GM19240 (cell line): Measurements from ENCODE around the gene CREB5.
"Not testable (repeated sequence)": the region's sequence is repeated elsewhere in the genome, so short reads cannot be mapped to it uniquely, and the experiment has no call there.

Experiments
- DNase-seq: peaks from one replicate; pipeline ENCODE4 v3.0.0; 2011; ENCODE audit warnings: low spot score; ENCODE audit not compliant: insufficient read length

The CREB5 gene, protein sequence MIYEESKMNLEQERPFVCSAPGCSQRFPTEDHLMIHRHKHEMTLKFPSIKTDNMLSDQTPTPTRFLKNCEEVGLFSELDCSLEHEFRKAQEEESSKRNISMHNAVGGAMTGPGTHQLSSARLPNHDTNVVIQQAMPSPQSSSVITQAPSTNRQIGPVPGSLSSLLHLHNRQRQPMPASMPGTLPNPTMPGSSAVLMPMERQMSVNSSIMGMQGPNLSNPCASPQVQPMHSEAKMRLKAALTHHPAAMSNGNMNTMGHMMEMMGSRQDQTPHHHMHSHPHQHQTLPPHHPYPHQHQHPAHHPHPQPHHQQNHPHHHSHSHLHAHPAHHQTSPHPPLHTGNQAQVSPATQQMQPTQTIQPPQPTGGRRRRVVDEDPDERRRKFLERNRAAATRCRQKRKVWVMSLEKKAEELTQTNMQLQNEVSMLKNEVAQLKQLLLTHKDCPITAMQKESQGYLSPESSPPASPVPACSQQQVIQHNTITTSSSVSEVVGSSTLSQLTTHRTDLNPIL

DNA sequence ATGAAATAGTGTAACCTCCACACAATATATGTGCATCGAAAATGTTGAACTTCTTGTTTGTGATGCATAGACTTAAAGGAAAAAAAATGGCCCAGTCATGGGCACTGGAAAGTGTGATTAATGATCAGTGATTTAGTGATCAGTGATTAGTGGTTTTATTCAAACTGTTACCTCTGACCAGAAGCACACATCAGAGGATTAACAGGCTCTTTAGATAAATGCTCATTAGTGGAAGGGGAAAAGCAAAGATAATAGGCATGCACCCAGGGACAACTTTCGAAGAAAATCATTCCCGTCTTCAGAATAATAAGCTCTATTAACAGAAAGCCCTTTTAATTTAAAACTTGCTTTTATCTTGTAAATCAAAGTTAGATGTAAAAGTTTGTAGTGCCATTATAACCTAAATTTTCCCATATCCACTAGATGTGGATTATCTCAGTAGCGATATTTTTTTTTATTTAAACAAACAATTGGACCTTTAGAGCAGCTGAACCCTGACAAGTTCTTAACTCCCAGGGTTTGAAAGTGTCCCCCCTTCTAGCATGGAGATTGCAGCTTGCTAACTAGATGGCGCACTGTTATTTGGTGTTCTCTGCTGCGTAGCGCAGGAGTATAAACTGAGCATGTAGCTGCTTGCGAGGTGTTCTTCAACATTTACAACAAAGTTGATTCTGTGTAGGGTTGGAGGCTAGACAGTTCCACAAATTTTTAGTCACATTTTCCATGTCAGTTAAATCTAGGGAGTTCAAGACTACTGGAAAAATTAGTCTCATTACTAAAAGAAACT, at the start of gene CREB5:
Gene CREB5 (plus strand): TSS at position 643 of the 787 bp plus-strand sequence. CDS start 397 bp downstream, outside the sequence.
- no peak for DNase-seq

DNA sequence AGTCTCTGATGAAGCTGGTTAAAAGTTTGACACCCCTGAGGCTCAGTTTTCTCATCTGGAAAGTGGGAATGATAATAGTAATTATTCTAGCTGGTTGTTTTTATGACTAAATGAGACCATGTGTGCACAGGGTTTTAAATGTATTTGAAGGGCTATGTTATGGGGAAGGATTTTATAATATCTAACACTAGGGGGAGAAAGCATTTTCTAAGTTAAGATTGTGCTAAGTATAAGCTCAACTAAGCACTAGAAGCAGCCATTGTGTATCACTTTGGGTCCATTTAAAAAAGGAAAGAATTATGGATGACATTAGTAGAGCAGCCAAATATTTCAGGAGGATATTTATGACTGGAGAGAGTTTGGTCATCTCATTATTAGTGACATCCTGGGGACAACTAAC, 49.5 kb upstream of the CREB5 start:
- no peak for DNase-seq

- no peak for DNase-seq
Measured at GRCh38 chr7:28364082-28364481, 48.2 kb upstream of the CREB5 start.

DNA sequence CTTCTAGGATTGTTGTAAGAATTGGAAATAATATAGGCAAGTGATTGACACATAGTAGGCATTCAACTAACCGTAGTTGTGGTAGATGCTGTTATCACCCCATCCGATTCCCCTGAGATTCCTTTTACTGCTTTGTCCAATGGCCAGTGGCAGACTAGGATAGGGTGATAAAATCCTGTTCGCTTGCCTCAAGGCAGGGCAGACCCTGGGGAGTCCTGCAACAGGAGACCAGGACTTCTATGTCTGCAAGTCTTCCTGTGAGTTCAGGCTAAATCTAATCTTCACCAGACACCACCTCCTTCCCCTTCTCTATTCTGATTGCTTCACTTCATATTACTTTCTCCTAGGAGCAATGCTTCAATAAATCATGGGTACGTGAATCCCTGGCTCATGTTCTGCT, 42.8 kb upstream of the CREB5 start:
- DNase-seq: no peak

GRCh38 chr7:28371846-28372245, 40.5 kb upstream of the CREB5 start:
- DNase-seq: no peak

DNA sequence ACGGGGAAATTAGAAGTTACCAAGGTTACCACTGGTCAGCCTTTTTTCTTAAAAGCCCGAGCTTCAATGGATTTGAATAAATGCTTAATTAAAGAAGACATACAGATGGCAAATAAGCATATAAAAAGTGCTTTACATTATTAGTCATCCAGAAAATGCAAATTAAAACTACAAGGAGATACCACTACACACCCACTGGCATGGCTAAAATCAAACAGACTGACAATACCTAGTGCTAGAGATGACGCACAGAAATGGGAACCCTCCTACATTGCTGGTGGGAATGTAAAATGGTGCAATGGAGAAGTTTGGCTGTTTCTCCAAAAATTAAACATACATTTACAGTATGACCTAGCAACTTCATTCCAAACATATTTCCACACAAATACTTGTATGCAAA, 38.3 kb upstream of the CREB5 start:
- no peak for DNase-seq

- DNase-seq: no peak
Measured at GRCh38 chr7:28375729-28376128, 36.6 kb upstream of the CREB5 start.

DNA sequence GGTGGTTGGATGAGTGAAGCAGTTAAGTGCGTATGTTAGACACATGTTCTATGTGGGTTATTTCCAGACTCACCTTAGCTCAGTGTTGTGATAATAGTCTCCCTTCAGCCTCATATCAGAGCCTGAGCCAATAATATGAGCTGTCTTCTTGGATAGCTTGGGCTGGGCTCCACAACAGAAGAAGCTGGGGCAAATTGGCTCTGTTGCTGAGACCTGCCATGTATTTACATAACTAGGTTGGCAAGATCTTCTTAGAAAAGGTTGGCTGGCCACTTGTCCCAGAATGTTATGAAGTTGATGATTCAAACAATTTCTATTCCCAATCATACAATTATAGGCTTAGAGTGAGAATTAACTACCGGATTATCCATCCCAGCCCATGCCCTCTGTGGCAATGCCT, 35.7 kb upstream of the CREB5 start:
- DNase-seq: no peak

DNA sequence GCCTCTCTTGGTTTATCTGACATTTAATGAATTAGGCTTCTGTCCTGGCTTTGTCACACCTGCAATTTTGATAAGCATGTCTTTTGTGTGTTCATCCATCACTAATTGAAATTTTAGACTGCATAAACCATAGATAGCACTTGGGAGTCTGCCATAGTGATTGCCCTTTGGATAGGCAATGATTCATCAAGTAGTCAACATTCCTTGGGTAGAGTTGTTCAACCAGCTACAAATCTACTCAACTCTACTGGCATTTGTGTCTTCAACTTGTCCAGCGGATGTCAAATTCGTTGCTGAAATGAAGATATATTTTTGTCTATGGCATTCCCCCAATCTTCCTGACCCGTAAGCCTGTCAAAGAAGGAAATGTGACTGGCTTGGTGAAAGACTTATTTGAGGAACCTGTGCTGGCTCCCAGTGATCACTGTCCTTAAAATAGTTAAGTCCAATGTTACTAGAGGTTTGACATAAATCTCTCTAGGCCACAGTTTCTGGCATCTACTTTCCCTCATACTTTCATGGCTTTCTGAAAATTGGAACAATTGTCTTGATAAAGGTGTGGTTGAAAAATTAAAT, 33.7 kb upstream of the CREB5 start:
- no peak for DNase-seq

GRCh38 chr7:28381466-28381865, 30.9 kb upstream of the CREB5 start:
- DNase-seq: no peak

DNA sequence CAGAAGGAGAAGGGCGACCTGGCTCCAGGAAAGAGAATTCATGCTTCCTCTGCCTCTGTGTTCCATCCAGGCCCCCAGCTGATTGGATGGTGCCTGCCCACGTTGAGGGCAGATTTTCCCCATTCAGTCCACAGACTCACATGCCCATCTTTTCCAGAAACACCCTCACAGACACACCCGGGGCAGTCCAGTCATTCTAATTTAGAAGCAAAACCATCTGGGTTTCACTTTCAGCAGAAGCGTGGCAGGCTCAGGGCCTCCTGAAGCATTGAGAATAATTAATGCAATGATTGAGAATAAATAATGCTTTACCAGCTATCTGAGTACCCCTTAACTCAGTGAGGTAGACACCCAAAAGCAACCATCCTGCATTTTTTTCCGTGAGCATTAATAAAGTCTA, 30.2 kb upstream of the CREB5 start:
- DNase-seq: no peak

GRCh38 chr7:28383975-28384374, 28.3 kb upstream of the CREB5 start:
- no peak for DNase-seq

DNA sequence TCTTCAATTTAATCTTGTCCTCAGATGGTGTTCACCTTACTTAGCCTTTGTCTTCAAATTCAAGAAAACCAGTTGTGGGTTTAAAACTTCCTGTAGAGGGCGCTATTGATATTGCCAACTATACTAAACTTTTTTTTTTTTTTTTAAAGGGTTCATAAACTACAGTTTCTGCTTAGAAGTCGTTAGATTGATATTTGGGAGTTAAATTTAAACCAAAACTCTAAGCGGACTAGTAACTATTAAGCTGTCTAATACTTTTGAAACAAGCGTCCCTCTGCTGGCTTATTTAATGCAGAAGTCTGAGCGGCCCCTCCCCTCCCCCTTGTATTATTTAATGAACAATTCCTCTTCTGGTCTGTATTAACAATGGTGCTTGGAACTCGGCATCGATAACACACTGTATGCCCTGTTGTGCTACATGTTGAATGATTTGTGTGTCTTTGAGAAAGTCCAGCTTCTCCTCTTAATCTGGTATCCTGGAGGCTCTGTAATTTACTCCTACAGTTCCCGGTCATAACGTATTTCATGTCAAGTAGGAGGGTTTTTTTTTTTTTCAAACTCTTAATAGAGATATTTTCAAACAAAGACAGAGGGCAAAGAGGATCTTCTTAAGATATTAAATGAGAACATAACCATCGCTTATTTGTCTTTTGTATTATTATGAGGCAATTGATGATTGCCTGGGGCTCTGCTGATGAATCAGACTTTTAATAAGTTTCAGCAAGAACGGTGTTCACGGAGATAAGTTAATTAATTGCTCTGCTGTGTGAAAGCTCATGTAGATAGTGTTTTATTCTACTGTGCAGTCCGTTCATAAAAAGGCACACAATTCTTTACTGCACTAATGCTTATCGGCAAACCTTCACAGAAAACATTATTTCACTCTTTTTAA, 22.6 kb upstream of the CREB5 start:
- no peak for DNase-seq

DNA sequence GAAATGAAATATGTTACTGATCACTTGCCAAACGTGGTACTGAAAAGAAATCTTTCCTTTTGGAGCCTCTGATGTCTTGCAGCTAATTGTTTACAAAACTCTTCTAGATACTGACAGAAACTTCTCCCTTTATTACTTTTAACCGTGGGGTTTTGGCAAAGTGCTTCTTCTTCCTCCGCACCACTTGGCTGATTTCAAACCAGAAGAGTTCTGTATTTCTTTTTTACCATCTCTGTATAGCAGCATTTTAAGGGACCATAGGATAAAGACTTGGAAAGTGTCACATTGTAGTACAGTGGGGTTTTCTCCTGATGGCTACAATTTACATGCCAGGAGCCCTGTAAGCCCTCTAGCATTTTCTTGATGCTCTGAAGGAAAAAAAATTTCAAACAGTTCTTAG, 21.9 kb upstream of the CREB5 start:
- DNase-seq: no peak

- DNase-seq: no peak
Measured at GRCh38 chr7:28392289-28392688, 20.0 kb upstream of the CREB5 start.

GRCh38 chr7:28395404-28395803, 16.9 kb upstream of the CREB5 start:
- DNase-seq: no peak

DNA sequence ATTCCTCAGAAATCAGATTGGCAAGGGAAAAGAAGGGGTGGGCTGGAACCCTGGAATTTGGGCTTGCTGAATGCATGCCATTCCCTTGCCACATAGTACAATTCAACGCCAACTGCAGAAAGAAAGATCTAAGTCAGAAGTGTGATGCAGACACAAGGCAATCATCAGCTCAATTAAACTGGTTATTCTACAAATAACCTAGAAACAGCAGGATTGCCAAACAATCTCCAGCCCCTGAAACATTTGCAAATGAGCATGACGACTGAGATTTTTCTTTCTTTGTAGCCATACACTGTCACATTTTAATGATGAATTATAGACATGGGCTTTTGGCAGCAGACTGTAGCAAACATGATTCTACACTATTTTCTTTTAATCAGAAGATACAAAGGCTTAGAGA, 16.5 kb upstream of the CREB5 start:
- DNase-seq: no peak

- DNase-seq: no peak
Measured at GRCh38 chr7:28397141-28397540, 15.2 kb upstream of the CREB5 start.

GRCh38 chr7:28400838-28401360, 11.4 kb upstream of the CREB5 start:
- DNase-seq: no peak

DNA sequence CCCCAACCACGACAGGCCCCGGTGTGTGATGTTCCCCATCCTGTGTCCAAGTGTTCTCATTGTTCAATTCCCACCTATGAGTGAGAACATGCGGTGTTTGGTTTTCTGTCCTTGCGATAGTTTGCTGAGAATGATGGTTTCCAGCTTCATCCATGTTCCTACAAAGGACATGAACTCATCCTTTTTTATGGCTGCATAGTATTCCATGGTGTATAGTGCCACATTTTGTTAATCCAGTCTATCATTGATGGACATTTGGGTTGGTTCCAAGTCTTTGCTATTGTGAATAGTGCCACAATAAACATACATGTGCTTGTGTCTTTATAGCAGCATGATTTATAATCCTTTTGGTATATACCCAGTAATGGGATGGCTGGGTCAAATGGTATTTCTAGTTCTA, 10.8 kb upstream of the CREB5 start:
- DNase-seq: not testable (repeated sequence)

- DNase-seq: no peak
Measured at GRCh38 chr7:28405662-28406061, 6.7 kb upstream of the CREB5 start.
